PFSK-1 (cell line): ENCODE measurements around the gene TCERG1.

Experiments used
- FOXP2 ChIP-seq: optimal IDR thresholded peaks from 2 replicates; pipeline ENCODE3; 2011; ENCODE audit warnings: borderline replicate concordance, control low read depth, inconsistent platforms; ENCODE audit not compliant: insufficient read depth; ENCODE audit errors: extremely low read length, extremely low read depth
- POLR2AphosphoS5 ChIP-seq: IDR thresholded peaks from 2 replicates; pipeline ENCODE4 v1.6.1; 2012; ENCODE audit warnings: low read depth, mild to moderate bottlenecking, control low read depth, low read length, moderate library complexity
- REST ChIP-seq, 2 experiments: IDR thresholded peaks; 2 replicates each; pipeline versions ENCODE4 v1.6.1 to v1.8.0; 2011 to 2012; ENCODE audit warnings: low read depth in 2 of 2, low read length in 2 of 2, control low read depth in 1 of 2, inconsistent platforms in 1 of 2, mild to moderate bottlenecking in 1 of 2, moderate library complexity in 1 of 2; ENCODE audit not compliant: insufficient read depth in 1 of 2
- SIN3A ChIP-seq: IDR thresholded peaks from 2 replicates; pipeline ENCODE4 v1.6.1; 2012; ENCODE audit warnings: mild to moderate bottlenecking, low read length, moderate library complexity, borderline replicate concordance; ENCODE audit not compliant: insufficient read depth
- TAF1 ChIP-seq: IDR thresholded peaks from 2 replicates; pipeline ENCODE4 v1.6.1; 2012; ENCODE audit warnings: low read length, control low read depth, borderline replicate concordance; ENCODE audit not compliant: insufficient read depth

Gene TCERG1

DNA sequence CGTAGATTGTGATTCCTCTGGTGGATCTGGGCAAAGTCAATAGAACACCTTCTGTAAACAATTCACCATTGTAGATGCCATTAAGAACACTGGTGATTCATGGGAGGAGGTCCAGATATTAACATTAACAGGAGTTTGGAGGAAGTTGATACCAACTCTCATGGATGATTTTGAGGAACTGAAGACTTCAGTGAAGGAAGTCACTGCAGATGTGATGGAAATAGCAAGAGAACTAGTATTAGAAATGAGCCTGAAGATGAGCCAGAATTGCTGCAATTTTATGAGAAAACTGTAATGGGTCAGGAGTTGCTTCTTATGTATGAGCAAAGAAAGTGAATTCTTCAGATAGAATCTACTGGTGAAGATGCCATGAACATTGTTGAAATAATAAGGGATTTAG is 26.9 kb downstream of the TCERG1 start:
- TF ChIP-seq TAF1 (no peak), SIN3A (no peak)

DNA sequence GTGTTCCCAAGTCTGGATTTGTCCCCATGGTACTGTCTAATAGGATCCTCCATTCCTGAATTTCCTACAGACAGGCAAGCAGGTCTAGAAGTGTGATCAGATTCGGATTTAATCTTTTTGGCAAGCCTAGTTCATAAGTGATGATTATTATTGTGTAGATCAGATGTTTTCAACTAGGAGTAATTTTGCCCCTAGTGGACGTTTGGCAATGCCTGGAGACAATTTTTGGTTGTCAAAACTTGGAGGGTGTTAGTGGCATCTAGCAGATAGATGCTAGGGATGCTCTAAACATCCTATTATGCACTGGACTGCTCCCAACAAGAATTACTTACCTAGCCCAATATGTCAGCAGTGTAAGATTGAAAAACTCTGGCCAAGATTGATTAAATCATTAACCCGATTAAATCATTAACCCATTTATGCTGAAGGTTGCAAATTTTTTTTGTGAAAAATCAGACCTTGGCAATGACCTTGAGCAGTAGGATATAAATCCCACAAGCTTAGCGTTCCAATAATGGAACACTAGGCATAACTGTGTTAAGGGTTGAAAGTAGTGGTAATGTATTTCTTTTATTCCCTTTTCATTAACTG is 28.2 kb downstream of the TCERG1 start:
- TF ChIP-seq TAF1 (no peak), SIN3A (no peak), REST (IDR thresholded peaks at IDR 0.05; ENCODE audit: insufficient read depth in 1 of 2, low read depth in 2 of 2, low read length in 2 of 2) (no peak), POLR2AphosphoS5 (no peak)

- no peak for TF ChIP-seq FOXP2
- no peak for TF ChIP-seq REST (IDR thresholded peaks at IDR 0.05; ENCODE audit: insufficient read depth in 1 of 2, low read depth in 2 of 2, low read length in 2 of 2)
- TF ChIP-seq TAF1 = no peak
- no peak for TF ChIP-seq SIN3A
- no peak for TF ChIP-seq POLR2AphosphoS5
Observed at GRCh38 chr5:146475906-146476305, 28.8 kb downstream of the TCERG1 start.

GRCh38 chr5:146482775-146483174 is 35.6 kb downstream of the TCERG1 start:
- no peak for TF ChIP-seq TAF1
- TF ChIP-seq REST (IDR thresholded peaks at IDR 0.05; ENCODE audit: insufficient read depth in 1 of 2, low read depth in 2 of 2, low read length in 2 of 2) = no peak
- no peak for TF ChIP-seq SIN3A
- TF ChIP-seq FOXP2 = no peak
- no peak for TF ChIP-seq POLR2AphosphoS5

- TF ChIP-seq POLR2AphosphoS5 (no peak), TAF1 (no peak), FOXP2 (no peak), SIN3A (no peak), REST (IDR thresholded peaks at IDR 0.05; ENCODE audit: insufficient read depth in 1 of 2, low read depth in 2 of 2, low read length in 2 of 2) (no peak)
Observed at GRCh38 chr5:146484714-146485391, 37.7 kb downstream of the TCERG1 start.
